HG02970 (cell line): ENCODE data around the gene RPL27A.

Source experiments
- ATAC-seq: cut with Tn5 transposase; IDR thresholded peaks from one replicate; pipeline ENCODE4 v1.9.1; 2021; ENCODE audit warnings: mild to moderate bottlenecking, moderate library complexity, moderate number of reproducible peaks; ENCODE audit not compliant: unreplicated experiment, low FRiP score

The RPL27A gene

GRCh38 chr11:8671651-8672062, 10.9 kb upstream of the RPL27A start:
- no peak for ATAC-seq

GRCh38 chr11:8672346-8672745, 10.2 kb upstream of the RPL27A start:
- ATAC-seq: no peak

DNA sequence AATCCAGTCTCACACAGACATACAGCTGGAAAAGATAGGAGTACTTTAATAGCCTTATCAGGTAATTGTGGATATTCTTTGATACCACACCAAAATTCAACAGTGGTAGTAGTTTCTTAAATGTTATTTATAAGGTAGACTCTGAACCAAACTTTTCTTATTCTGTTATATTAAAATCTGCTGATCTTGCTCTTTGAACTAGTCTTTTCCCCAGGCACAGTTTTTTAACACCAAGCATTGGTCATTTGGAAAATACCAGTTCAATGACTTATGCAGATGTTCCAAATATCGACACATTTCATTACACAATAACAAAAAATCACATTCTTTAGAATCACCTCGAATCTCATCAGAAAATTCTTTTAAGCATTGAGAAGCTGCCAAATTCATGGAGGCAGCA, 7.7 kb upstream of the RPL27A start:
- no peak for ATAC-seq

GRCh38 chr11:8676458-8676857, 6.1 kb upstream of the RPL27A start:
- no peak for ATAC-seq

DNA sequence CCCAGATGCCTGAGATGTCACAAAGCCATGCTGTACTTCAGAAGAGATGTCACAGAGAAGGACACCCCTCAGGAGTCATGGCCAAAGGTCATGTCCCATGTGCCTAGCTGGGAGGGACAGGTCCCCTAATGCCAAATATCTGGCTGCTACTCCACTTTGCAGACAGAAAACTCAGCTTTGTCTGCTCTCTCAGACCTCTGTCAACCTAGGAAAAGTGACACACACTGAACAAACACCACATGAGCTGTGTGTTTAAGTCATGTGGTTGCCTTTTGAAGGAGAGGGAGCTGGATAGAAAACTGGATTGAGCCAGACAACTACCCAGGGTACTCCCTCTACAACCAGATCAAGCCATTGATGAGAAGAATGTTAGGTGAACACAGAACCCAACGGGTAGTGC, 3.6 kb upstream of the RPL27A start:
- no peak for ATAC-seq

DNA sequence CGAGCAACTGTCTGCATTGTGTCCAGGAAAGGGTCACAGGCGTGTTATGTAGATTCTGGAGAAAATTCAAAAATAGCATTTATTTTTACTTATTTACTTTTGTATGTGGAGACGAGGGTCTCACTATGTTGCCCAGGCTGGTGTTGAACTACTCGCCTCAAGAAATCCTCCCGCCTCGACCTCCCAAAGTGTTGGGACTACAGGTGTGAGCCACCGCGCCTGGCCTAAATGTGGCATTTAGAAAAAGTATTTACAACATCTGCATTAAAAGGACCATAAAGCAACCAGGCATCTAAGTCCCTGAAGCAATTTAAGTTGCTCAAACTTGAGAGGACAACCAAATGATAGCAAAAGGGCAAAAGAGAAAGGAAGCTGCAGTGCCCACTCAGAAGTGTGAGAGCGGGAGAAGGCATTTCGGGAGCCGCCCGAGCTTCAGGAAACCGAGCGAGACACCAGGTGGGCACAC, 722 bp upstream of the RPL27A start:
- ATAC-seq: no peak

GRCh38 chr11:8683115-8683807, 669 bp downstream of the RPL27A start:
- ATAC-seq: no peak

DNA sequence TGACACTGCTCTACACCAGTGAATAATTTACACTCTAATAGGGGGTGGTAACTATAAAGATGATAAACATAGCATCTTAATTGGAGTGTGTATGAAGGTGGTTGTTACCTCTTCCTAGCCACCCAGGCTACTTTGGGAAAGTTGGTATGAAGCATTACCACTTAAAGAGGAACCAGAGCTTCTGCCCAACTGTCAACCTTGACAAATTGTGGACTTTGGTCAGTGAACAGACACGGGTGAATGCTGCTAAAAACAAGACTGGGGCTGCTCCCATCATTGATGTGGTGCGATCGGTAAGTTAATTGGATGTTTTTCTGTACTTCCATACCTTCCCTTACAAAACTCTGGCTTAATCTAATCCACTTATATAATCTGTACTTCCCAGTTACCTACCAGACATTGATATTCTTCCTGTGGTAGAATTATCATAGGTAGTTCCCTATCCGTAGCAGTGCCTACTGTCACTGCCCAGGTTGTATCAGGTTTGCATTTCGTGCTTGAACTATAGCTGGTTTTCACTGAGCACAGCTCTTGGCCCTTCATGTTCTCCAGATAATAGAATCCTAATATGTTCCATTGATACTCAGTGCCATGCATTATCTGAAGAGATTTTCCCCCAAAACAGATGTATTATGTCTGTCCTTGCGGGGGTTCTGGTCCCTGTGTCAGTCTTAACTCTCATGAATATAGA, 2.2 kb downstream of the RPL27A start:
- ATAC-seq: no peak

DNA sequence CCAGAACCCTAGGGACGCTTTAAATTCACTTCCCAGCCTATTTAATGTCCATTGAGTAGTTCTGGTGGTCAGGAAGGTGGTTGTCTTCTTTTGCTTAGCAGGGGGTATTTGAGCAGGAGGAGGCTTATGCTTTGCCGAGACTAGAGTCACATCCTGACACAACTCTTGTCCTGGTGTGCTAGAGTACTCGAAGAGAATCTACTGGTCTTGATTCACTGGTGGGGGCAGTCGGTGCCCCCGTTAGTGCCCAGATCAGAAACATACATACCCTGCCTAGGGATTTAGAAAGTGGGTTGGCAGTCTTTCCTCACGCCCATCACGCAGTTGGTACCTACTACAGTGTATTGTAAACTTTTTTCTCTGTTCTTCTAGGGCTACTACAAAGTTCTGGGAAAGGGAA, 2.7 kb downstream of the RPL27A start:
- ATAC-seq: no peak

- no peak for ATAC-seq
Measured at GRCh38 chr11:8685820-8686219, 3.2 kb downstream of the RPL27A start.

DNA sequence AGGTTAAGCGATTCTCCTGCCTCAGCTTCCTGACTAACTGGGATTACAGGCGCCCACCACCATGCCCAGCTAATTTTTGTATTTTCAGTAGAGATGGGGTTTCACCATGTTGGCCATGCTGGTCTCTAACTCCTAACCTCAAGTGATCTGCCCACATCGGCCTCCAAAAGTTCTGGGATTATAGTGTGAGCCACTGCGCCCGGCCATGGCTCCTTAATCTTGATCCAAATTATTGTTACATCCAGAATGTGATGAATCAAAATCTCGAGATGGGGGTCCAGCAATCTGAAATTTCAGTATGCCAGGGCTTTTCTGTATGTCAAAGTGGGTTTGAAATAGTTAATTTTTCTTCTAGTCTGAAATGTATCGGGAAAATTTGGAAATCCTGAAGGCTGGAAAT, 3.7 kb downstream of the RPL27A start:
- no peak for ATAC-seq

DNA sequence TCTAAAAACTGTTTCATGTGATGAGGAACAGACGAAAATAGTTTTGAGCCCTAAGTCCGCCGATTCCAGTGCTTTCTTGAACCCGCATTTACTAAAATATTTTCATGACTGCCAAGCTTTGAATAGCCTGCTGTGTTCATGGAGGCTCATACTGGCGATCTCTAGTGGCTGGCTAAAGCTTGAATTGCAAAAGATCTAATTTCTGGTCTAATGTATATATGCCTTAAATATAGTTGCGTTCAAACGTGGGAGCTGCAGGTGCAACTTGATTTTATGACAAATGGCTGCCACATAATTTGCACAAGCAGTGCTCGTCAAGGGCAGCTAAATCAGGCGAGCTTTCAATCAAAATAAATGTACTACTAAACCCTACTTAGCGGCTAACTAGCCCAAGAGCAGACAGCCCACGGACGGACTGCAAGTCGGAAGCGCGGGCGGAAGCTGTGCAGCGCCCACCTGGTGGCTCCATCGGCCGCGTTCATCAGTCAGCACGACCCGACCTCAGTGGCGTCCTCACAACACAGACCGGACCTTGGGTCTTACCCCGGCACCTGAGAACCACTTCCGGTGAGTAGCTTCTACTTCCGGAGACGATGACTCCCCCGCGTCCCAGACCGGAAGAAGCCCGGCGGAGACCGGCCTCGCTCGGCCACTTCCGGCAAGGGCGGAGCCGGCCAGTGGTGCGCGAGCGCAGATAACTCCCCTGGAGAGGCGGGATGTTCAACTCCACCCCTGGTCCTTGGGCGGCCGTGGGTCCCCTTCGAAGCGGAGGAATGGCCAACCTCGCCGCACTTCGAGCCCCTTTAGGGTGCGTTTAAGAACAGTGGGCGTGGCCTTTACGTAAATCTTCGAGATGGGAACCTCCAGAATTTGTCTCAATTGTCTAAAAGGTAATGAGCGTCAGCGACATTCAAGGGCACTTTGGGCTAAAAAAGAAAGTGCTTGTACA, 6.1 kb downstream of the RPL27A start:
- peak; percentile 97 for ATAC-seq

DNA sequence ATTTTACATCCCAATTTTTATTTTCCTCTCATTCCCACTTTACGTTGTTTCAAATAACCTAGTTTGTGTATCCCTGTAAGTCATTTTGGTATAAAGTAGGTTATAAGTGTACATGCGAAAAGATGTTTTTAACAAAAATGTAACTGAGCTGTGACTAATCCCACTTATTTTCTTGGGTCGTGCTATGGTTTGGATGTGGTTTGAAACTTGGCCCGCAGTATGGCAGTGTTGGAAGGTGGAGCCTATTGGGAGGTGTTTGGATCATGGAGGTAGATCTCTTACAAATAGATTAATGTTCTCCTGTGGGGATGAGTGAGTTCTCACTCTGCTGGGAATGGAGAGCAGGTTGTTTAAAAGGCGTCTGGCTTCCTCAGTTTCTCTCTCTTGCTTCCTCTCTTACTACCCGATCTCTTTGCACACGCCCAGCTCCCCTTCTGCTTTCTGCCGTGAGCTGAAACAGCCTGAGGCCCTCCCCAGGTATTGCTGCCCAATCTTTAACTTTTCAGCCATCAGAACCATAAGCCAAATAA, 7.2 kb downstream of the RPL27A start:
- ATAC-seq: no peak

DNA sequence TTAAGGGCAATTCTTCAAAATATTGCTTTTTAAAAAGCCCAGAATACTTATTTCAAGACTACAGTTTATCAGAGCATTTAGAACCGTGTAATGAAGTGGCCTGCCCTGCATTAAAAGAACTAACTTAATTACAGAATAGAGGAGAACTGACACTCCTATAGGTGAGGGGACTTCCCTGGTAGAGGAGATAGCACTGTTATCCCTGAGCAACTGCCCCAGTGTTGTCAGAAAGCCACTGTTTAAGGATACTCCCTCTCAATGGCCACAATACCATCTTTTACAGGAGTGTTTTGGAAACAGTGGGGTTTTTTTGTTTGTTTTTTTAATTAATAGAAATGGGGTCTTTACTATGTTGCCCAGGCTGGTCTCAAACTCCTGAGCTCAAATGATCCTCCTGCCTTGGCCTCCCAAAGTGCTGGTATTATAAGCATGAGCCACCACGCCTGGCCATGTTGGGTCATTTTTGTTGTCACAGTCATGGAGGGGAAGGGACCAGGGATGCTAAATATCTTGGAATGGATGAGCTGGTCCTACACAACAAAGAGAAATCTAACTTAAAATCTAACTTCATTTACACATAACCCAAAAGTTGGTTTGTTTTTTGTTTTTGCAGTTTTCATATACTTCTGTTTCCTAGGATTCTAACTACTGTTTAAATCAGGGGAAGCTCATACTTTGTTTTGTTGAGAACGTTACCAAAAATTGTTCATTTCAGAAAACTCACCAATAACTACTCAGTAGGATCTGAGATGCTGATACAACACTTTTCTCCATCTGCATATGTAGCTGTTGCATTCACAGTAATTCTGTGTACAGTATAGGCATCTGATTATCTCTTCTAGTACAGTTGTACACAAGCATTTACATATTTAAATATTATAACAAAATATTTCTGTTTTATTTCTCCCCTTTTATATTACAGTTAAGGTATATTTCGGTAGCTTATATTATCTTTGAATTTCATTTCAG, 8.1 kb downstream of the RPL27A start:
- no peak for ATAC-seq

GRCh38 chr11:8691601-8692000, 9.0 kb downstream of the RPL27A start:
- ATAC-seq: no peak

DNA sequence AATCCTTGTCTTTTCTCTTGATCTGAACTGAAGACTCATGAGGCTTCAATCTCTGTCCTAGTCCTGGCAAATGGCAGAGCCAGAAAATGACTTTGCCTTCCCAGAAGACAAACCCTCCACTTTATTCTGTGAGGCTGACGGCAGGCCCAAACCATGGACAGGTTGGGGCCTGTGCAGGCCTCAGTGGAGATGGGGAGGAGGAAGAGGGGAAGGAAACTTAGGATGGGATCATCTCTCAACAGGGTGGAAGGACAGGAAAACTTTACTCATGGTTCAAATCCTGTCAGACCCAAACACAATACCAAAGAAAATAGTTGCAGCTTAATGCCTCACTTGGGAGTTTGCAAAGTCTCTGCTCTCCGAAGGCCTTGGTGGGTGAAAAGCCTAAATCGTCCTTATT, 9.8 kb downstream of the RPL27A start:
- no peak for ATAC-seq

DNA sequence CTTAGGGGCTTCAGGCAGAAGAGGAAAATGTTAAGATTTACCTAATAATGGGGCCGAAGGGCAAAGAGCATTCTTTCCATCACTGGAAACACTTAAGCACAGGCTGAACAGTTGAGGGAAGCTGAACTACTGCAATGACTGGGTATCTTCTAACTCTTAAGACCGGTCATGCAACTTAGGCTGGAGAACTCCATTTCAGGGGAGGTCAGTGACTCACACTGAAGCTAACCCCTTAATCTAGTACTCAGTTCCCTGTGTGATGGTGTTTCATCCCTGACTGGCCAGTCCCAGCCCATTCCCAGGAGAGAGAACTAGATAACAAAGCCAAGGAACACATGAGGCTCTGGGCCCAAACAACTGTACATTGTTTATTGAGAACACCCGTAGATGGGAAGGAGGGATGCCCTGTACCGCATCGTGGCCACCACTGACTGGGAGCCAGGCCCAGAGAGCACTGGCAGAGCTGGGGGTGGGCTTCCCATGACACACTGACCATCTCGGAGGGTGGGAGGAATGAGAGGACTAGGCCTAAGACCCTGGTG, 10.5 kb downstream of the RPL27A start:
- ATAC-seq: no peak

- ATAC-seq: no peak
Measured at GRCh38 chr11:8693555-8693954, 11.0 kb downstream of the RPL27A start.

- ATAC-seq: no peak
Measured at GRCh38 chr11:8694137-8694536, 11.5 kb downstream of the RPL27A start.
